OCI-LY3 (cell line): ENCODE results near the gene SERPINB10.
A peak's percentile ranks its signal among the peaks of the same experiment; 100 is the strongest.

Source experiments
- H2AFZ ChIP-seq: fragments of 200-600, 300-600 bp; shearing (Covaris generic); 2 replicates; pipeline ENCODE4 v1.6.0; 2014; ENCODE audit warnings: antibody characterized with exemption, low read depth, low read length
- H3K27ac ChIP-seq: fragments of 200-600, 300-600 bp; sonication (generic); 2 replicates; pipeline ENCODE4 v1.5.1; 2014; ENCODE audit warnings: mild to moderate bottlenecking, low read length, moderate library complexity, mixed read lengths
- H3K27me3 ChIP-seq: fragments of 200-600, 300-600 bp; sonication (generic); 2 replicates; pipeline ENCODE4 v1.6.1; 2014; ENCODE audit warnings: low read depth, low read length, mixed read lengths
- H3K36me3 ChIP-seq: fragments of 200-600, 300-600 bp; sonication (generic); replicated peaks from 2 replicates; pipeline ENCODE3; 2014; ENCODE audit warnings: low read depth, low read length, mixed read lengths
- H3K4me1 ChIP-seq: fragments of 300-600, 200-600 bp; sonication (generic); 2 replicates; pipeline ENCODE4 v1.6.1; 2014; ENCODE audit warnings: low read length, mixed read lengths
- H3K4me2 ChIP-seq: fragments of 200-600, 300-600 bp; sonication (generic); 2 replicates; pipeline ENCODE4 v1.6.1; 2014; ENCODE audit warnings: low read length, mixed read lengths
- H3K4me3 ChIP-seq: fragments of 300-600, 200-600 bp; sonication (generic); 2 replicates; pipeline ENCODE4 v1.5.1; 2014; ENCODE audit warnings: antibody characterized with exemption, mild to moderate bottlenecking, low read length, moderate library complexity
- H3K79me2 ChIP-seq: fragments of 300-600, 200-600 bp; shearing (Covaris generic); 2 replicates; pipeline ENCODE4 v1.6.1; 2014; ENCODE audit warnings: mild to moderate bottlenecking, low read length, mixed read lengths
- H3K9ac ChIP-seq: fragments of 300-600, 200-600 bp; shearing (Covaris generic); 2 replicates; pipeline ENCODE4 v1.6.0; 2014; ENCODE audit warnings: mild to moderate bottlenecking, low read length, moderate library complexity
- H3K9me3 ChIP-seq: fragments of 200-600, 300-600 bp; shearing (Covaris generic); 2 replicates; pipeline ENCODE4 v1.6.1; 2014; ENCODE audit warnings: low read length, mixed read lengths; ENCODE audit not compliant: insufficient read depth
- H4K20me1 ChIP-seq: fragments of 200-600, 300-600 bp; sonication (generic); 2 replicates; pipeline ENCODE4 v1.6.1; 2016; ENCODE audit warnings: low read length, mixed read lengths; ENCODE audit not compliant: insufficient read depth
- EZH2phosphoT487 ChIP-seq: fragments of 200-600 bp; shearing (Covaris generic); IDR thresholded peaks from 2 replicates; pipeline ENCODE4 v1.6.1; 2018; ENCODE audit warnings: antibody characterized with exemption, mixed run types, low read depth
- TF ChIP-seq, protein P1 (sequence below): fragments of 200-600, 300-600 bp; sonication (generic); IDR thresholded peaks from 2 replicates; pipeline ENCODE4 v1.5.1; 2014; ENCODE audit warnings: antibody characterized with exemption, low read length, low read depth

Gene SERPINB10, protein sequence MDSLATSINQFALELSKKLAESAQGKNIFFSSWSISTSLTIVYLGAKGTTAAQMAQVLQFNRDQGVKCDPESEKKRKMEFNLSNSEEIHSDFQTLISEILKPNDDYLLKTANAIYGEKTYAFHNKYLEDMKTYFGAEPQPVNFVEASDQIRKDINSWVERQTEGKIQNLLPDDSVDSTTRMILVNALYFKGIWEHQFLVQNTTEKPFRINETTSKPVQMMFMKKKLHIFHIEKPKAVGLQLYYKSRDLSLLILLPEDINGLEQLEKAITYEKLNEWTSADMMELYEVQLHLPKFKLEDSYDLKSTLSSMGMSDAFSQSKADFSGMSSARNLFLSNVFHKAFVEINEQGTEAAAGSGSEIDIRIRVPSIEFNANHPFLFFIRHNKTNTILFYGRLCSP

DNA sequence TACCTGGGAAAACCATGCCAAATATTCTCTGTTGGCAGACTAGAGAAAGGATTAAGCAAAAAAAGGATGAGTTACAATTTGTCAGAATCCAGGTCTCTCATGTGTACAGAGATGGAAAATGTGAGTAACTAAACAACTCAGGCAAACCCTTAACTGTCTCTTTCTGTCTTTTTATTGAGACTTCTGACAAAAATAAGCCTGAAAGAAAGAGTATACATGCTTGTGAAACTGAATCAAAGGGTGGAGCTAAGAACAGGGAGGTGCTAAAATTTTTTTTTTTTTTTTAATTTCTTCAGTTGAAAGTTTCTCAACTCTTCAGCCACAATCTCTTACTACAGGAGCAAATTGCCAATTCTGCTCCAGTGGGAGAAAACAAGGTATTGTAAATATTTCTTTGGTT is at the start of gene SERPINB10:
Gene SERPINB10 (plus strand): TSS at position 295 of the 400 bp plus-strand sequence. CDS start 7,553 bp downstream, outside the sequence.
- Histone ChIP-seq H3K4me1 (peaks cover 25% of the 10 kb centered on the region), H3K36me3 (no peaks in the 10 kb centered on the region), H4K20me1 (no peaks in the 10 kb centered on the region), H3K4me2 (no peak within 1 kb of the TSS), H3K27ac (no peak within 1 kb of the TSS), H3K9me3 (no peaks in the 10 kb centered on the region), H3K4me3 (no peak within 1 kb of the TSS), H3K79me2 (no peaks in the 10 kb centered on the region), H3K27me3 (no peaks in the 10 kb centered on the region), H3K9ac (no peak within 1 kb of the TSS), H2AFZ (0 out of 2 replicates have a peak within 1 kb of the TSS, but pooled peaks have one; percentile 11)
- TF ChIP-seq, protein P1, sequence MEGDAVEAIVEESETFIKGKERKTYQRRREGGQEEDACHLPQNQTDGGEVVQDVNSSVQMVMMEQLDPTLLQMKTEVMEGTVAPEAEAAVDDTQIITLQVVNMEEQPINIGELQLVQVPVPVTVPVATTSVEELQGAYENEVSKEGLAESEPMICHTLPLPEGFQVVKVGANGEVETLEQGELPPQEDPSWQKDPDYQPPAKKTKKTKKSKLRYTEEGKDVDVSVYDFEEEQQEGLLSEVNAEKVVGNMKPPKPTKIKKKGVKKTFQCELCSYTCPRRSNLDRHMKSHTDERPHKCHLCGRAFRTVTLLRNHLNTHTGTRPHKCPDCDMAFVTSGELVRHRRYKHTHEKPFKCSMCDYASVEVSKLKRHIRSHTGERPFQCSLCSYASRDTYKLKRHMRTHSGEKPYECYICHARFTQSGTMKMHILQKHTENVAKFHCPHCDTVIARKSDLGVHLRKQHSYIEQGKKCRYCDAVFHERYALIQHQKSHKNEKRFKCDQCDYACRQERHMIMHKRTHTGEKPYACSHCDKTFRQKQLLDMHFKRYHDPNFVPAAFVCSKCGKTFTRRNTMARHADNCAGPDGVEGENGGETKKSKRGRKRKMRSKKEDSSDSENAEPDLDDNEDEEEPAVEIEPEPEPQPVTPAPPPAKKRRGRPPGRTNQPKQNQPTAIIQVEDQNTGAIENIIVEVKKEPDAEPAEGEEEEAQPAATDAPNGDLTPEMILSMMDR: no peak
- no peak for TF ChIP-seq EZH2phosphoT487

- Histone ChIP-seq H3K9ac (no peak overlapping the region), H4K20me1 (no peaks in the 10 kb centered on the region), H2AFZ (no peak overlapping the region), H3K9me3 (no peaks in the 10 kb centered on the region), H3K4me2 (no peak overlapping the region), H3K79me2 (no peaks in the 10 kb centered on the region), H3K27ac (no peak overlapping the region), H3K27me3 (peaks cover 3% of the 10 kb centered on the region; the same call in 1 of the 2 replicates), H3K4me1 (no peaks in the 10 kb centered on the region), H3K4me3 (no peak overlapping the region), H3K36me3 (no peaks in the 10 kb centered on the region)
- no peak for TF ChIP-seq EZH2phosphoT487
- TF ChIP-seq, protein P1: no peak
Observed at GRCh38 chr18:63858456-63858855, 49.3 kb upstream of the SERPINB10 start.

DNA sequence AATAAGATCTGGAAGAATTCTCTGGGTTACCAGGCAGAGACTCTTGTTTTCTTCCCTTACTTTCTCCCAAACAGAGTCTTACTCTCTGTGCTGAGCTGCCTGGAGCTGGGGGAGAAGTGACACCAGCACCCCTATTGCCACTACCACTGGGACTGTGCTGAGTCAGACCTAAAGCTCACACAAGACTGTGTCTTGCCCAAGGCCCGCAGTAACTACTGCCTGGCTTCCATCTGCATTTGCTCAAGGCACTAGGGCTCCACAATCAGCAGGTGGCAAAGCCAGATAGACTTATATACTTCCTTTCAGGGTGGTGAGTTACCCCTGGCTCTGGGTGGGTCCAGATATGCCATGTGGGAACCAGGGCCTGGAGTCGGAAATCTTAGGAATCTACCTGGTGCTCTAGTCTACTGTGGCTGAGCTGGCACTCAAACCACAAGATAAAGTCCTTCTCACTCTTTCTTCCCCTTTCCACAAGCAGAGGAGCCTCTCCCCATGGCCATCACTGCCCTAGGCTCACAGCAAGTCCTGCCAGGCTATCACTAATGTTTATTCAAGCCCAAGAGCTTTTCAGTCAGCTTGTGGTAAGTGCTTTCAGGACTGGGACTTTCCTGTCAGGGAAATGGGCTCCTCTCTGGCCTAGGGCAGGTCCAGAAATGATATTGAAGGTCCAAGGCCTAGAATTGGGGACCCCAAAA is 47.8 kb upstream of the SERPINB10 start:
- no peaks in the 10 kb centered on the region for H4K20me1 ChIP-seq
- no peak overlapping the region for H2AFZ ChIP-seq
- no peaks in the 10 kb centered on the region for H3K79me2 ChIP-seq
- no peak overlapping the region for H3K4me3 ChIP-seq
- H3K9ac ChIP-seq: no peak overlapping the region
- no peaks in the 10 kb centered on the region for H3K9me3 ChIP-seq
- no peak overlapping the region for H3K27ac ChIP-seq
- no peaks in the 10 kb centered on the region for H3K4me1 ChIP-seq
- H3K4me2 ChIP-seq: no peak overlapping the region
- H3K36me3 ChIP-seq: no peaks in the 10 kb centered on the region
- no peak for TF ChIP-seq EZH2phosphoT487
- TF ChIP-seq, protein P1: no peak
- H3K27me3 ChIP-seq: peaks cover 3% of the 10 kb centered on the region; the same call in 1 of the 2 replicates

DNA sequence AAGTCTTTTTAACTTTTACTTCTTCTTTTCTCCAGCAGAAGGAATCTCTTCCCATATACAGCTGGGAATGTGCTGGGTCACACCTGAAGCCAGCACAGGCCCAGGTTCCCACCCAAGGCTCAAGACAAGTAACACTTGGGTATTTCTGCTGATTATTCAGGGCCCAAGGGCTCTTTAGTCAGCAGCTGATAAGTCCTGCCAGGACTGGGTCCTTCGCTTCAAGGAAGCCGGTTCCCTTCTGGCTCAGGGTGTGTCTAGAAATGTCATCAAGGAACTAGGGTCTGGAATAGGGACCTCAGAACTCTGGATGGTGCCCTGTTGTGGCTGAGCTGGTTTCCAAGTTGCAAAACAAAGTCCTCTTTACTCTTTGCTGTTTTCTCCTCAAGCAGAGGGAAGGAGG is 47.2 kb upstream of the SERPINB10 start:
- H3K79me2 ChIP-seq: no peaks in the 10 kb centered on the region
- H3K27ac ChIP-seq: no peak overlapping the region
- H3K36me3 ChIP-seq: no peaks in the 10 kb centered on the region
- no peaks in the 10 kb centered on the region for H4K20me1 ChIP-seq
- H3K4me2 ChIP-seq: no peak overlapping the region
- peaks cover 3% of the 10 kb centered on the region; the same call in 1 of the 2 replicates for H3K27me3 ChIP-seq
- no peaks in the 10 kb centered on the region for H3K9me3 ChIP-seq
- H2AFZ ChIP-seq: no peak overlapping the region
- no peak overlapping the region for H3K9ac ChIP-seq
- TF ChIP-seq, protein P1: no peak
- no peak for TF ChIP-seq EZH2phosphoT487
- no peak overlapping the region for H3K4me3 ChIP-seq
- H3K4me1 ChIP-seq: no peaks in the 10 kb centered on the region
